AG09319 (cell line): ENCODE measurements around the gene RAD51B.

ENCODE experiments used
- DNase-seq: peaks from one replicate; pipeline ENCODE4 v3.0.0-alpha.2; 2010; ENCODE audit warnings: low read depth; ENCODE audit errors: extremely low read depth
- CTCF ChIP-seq: IDR thresholded peaks from 2 replicates; pipeline ENCODE4 v1.5.1; 2011; ENCODE audit warnings: low read depth, mild to moderate bottlenecking, inconsistent platforms, low read length, moderate library complexity

RAD51B gene

GRCh38 chr14:68493152-68493911 is 673.8 kb downstream of the RAD51B start:
- TF ChIP-seq CTCF, result no peak

GRCh38 chr14:68495101-68496039 is 675.8 kb downstream of the RAD51B start:
- no peak for TF ChIP-seq CTCF
- no peak for DNase-seq

More at GRCh38 chr14:68493152-68493911, 673.8 kb downstream of the RAD51B start:
- DNase-seq, result no peak

GRCh38 chr14:68497011-68497410 is 677.4 kb downstream of the RAD51B start:
- no peak for DNase-seq
- no peak for TF ChIP-seq CTCF

- DNase-seq, result no peak
- TF ChIP-seq CTCF, result no peak
Measured at GRCh38 chr14:68499451-68499850, 679.9 kb downstream of the RAD51B start.

- no peak for DNase-seq
- no peak for TF ChIP-seq CTCF
Measured at GRCh38 chr14:68501171-68501570, 681.6 kb downstream of the RAD51B start.

- DNase-seq, result no peak
- no peak for TF ChIP-seq CTCF
Measured at GRCh38 chr14:68501614-68502052, 682.1 kb downstream of the RAD51B start.

GRCh38 chr14:68502230-68502629 is 682.7 kb downstream of the RAD51B start:
- TF ChIP-seq CTCF, result no peak

More at GRCh38 chr14:68502230-68502629, 682.7 kb downstream of the RAD51B start:
- DNase-seq, result no peak
